HEK293T (cell line): ENCODE results near the gene FAM200B.

Experiments used
- CTCF ChIA-PET: fragments of 350-600 bp; formaldehyde crosslinking; extraction: SDS; loops from one replicate; lab custom pipeline; 2021; ENCODE audit warnings: antibody characterized with exemption, inconsistent platforms; lab: Yijun Ruan, JAX
- POLR2A ChIA-PET: fragments of 350-600 bp; formaldehyde crosslinking; extraction: SDS; loops from one replicate; lab custom pipeline; 2020; ENCODE audit warnings: antibody characterized with exemption, inconsistent platforms; lab: Yijun Ruan, JAX
- DNase-seq: peaks from one replicate; pipeline ENCODE4 v3.0.0; 2012; ENCODE audit warnings: mixed read lengths; ENCODE audit errors: extremely low spot score
- ARNT ChIP-seq: fragments of 450-650 bp; IDR thresholded peaks from 2 replicates; pipeline ENCODE4 v1.6.1; 2017; ENCODE audit warnings: mild to moderate bottlenecking
- BHLHE40 ChIP-seq: fragments of 450-650 bp; IDR thresholded peaks from 2 replicates; pipeline ENCODE4 v1.6.1; 2016; ENCODE audit warnings: mild to moderate bottlenecking, moderate library complexity, borderline replicate concordance
- CTBP1 ChIP-seq: fragments of 450-650 bp; IDR thresholded peaks from 2 replicates; pipeline ENCODE4 v1.6.1; 2016; ENCODE audit warnings: borderline replicate concordance
- ELF4 ChIP-seq: fragments of 450-650 bp; IDR thresholded peaks from 2 replicates; pipeline ENCODE4 v1.6.1; 2017; ENCODE audit warnings: antibody characterized with exemption
- FOXA1 ChIP-seq: fragments of 450-650 bp; IDR thresholded peaks from 2 replicates; pipeline ENCODE4 v1.6.1; 2016; ENCODE audit warnings: mild to moderate bottlenecking
- FOXK2 ChIP-seq: fragments of 450-650 bp; IDR thresholded peaks from 2 replicates; pipeline ENCODE4 v1.6.1; 2016; ENCODE audit warnings: mild to moderate bottlenecking
- FOXM1 ChIP-seq: fragments of 450-650 bp; IDR thresholded peaks from 2 replicates; pipeline ENCODE4 v1.6.1; 2017; ENCODE audit warnings: mild to moderate bottlenecking, borderline replicate concordance
- HDGF ChIP-seq: fragments of 450-650 bp; IDR thresholded peaks from 2 replicates; pipeline ENCODE4 v1.6.1; 2017; ENCODE audit warnings: antibody characterized with exemption, borderline replicate concordance
- L3MBTL2 ChIP-seq: fragments of 450-650 bp; conservative IDR thresholded peaks from 2 replicates; pipeline ENCODE4 v1.6.1; 2016; ENCODE audit warnings: mild to moderate bottlenecking
- LEF1 ChIP-seq: fragments of 450-650 bp; IDR thresholded peaks from 2 replicates; pipeline ENCODE4 v1.6.1; 2017; ENCODE audit warnings: mild to moderate bottlenecking, borderline replicate concordance
- NFRKB ChIP-seq: fragments of 450-650 bp; IDR thresholded peaks from 2 replicates; pipeline ENCODE4 v1.6.1; 2016; ENCODE audit warnings: mild to moderate bottlenecking, moderate library complexity
- PKNOX1 ChIP-seq: fragments of 450-650 bp; IDR thresholded peaks from 2 replicates; pipeline ENCODE4 v1.6.1; 2016
- SP1 ChIP-seq: fragments of 450-650 bp; IDR thresholded peaks from 2 replicates; pipeline ENCODE4 v1.6.1; 2017
- SUZ12 ChIP-seq: fragments of 450-650 bp; IDR thresholded peaks from 2 replicates; pipeline ENCODE4 v1.6.1; 2016; ENCODE audit warnings: mild to moderate bottlenecking
- TARDBP ChIP-seq: fragments of 450-650 bp; IDR thresholded peaks from 2 replicates; pipeline ENCODE4 v1.6.1; 2016
- ZNF384 ChIP-seq: fragments of 450-650 bp; IDR thresholded peaks from 2 replicates; pipeline ENCODE4 v1.6.1; 2016

The FAM200B gene

DNA sequence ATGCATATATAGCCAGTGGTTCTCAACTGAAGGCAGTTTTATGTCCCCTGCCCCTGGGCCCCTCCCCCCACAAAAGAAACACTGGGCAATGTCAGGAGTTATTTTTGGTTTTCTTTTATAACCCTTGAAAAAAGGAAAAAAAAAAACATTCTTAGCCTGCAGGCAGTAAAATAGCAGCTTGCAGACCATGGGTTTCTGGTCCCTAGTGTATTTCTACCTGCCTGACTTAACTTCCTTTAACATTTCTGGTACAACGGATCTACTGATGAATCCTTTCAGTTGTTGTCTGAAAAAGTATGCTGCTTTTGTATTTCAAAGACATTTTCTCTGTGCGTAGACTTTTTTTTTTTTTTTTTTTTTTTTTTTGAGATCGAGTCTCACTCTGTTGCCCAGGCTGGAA is 11.1 kb upstream of the FAM200B start:
- POLR2A ChIA-PET, result interaction anchor here (1.4 kb wide), 1 partner anchor 11 kb away, joined by 5 read pairs; the partner anchor contains the start of gene FAM200B

DNA sequence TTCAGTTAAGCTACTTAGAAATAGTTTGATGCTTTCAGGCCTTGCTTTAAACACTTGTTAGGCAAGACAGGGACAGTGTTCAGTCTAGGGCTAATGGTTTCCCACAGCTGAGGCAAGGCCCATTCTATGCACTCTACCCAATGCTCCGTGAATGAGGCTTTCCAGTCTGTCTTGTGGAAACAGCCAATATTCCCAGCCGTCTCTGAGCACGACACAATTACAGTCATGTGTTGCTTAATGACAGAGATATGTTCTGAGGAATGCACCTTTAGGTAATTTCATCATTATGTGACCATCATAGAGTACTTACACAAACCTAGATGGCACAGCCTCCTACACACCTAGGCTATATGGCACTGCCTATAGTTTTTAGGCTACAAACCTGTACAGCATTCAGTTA is 9.5 kb upstream of the FAM200B start:
- DNase-seq, result no peak
- ChIA-PET POLR2A (no interaction called here), CTCF (no interaction called here)
- no peak for TF ChIP-seq FOXM1
- TF ChIP-seq SP1, result no peak
- TF ChIP-seq L3MBTL2, result no peak
- no peak for TF ChIP-seq BHLHE40
- TF ChIP-seq ELF4, result no peak
- no peak for TF ChIP-seq HDGF
- TF ChIP-seq FOXK2, result no peak
- no peak for TF ChIP-seq LEF1
- no peak for TF ChIP-seq ZNF384
- TF ChIP-seq FOXA1, result no peak
- TF ChIP-seq CTBP1, result no peak
- no peak for TF ChIP-seq PKNOX1
- no peak for TF ChIP-seq ARNT
- TF ChIP-seq SUZ12, result no peak
- TF ChIP-seq NFRKB, result no peak
- TF ChIP-seq TARDBP, result no peak

More for the DNA sequence above, 11.1 kb upstream of the FAM200B start:
- CTCF ChIA-PET, result no interaction called here
- no peak for TF ChIP-seq CTBP1
- no peak for TF ChIP-seq PKNOX1
- no peak for TF ChIP-seq HDGF
- no peak for TF ChIP-seq FOXA1
- TF ChIP-seq ZNF384, result no peak
- no peak for TF ChIP-seq L3MBTL2
- no peak for TF ChIP-seq ARNT
- DNase-seq, result no peak

- TF ChIP-seq TARDBP (no peak), FOXM1 (no peak), HDGF (no peak)
- ChIA-PET POLR2A (no interaction called here), CTCF (interaction anchor here (0.6 kb wide), 1 partner anchor 16 kb away, joined by 3 read pairs; no protein-coding TSS in a partner anchor)
- DNase-seq, result no peak
Observed at GRCh38 chr4:15673337-15673736, 8.3 kb upstream of the FAM200B start.

- TF ChIP-seq HDGF, result no peak
- no peak for TF ChIP-seq ELF4
- TF ChIP-seq FOXM1, result no peak
- TF ChIP-seq ZNF384, result no peak
- no peak for TF ChIP-seq SP1
- no peak for TF ChIP-seq NFRKB
- TF ChIP-seq ARNT, result no peak
- no peak for TF ChIP-seq LEF1
- TF ChIP-seq FOXA1, result no peak
- no peak for TF ChIP-seq BHLHE40
- TF ChIP-seq L3MBTL2, result no peak
- TF ChIP-seq PKNOX1, result no peak
- TF ChIP-seq SUZ12, result no peak
- TF ChIP-seq TARDBP, result no peak
- ChIA-PET POLR2A (no interaction called here), CTCF (no interaction called here)
- no peak for DNase-seq
Observed at GRCh38 chr4:15674046-15674445, 7.6 kb upstream of the FAM200B start.

- POLR2A ChIA-PET, result interaction anchor here (1.4 kb wide), 1 partner anchor 196 kb away, joined by 3 read pairs; no protein-coding TSS in a partner anchor
- DNase-seq, result no peak
- no peak for TF ChIP-seq TARDBP
- no peak for TF ChIP-seq HDGF
- TF ChIP-seq ELF4, result no peak
- no peak for TF ChIP-seq NFRKB
- TF ChIP-seq BHLHE40, result no peak
- TF ChIP-seq PKNOX1, result no peak
- TF ChIP-seq ARNT, result no peak
- no peak for TF ChIP-seq FOXM1
- TF ChIP-seq FOXK2, result no peak
- TF ChIP-seq FOXA1, result no peak
- TF ChIP-seq SUZ12, result no peak
- TF ChIP-seq L3MBTL2, result no peak
- no peak for TF ChIP-seq SP1
- no peak for TF ChIP-seq CTBP1
- TF ChIP-seq ZNF384, result no peak
- no peak for TF ChIP-seq LEF1
- CTCF ChIA-PET, result no interaction called here
Observed at GRCh38 chr4:15674926-15675325, 6.7 kb upstream of the FAM200B start.

GRCh38 chr4:15675356-15675755 is 6.3 kb upstream of the FAM200B start:
- ChIA-PET CTCF (interaction anchor here (0.7 kb wide), 2 partner anchors 34 to 323 kb away, joined by 3 to 11 read pairs; no protein-coding TSS in a partner anchor), POLR2A (interaction anchor here (1.4 kb wide), 1 partner anchor 196 kb away, joined by 3 read pairs; no protein-coding TSS in a partner anchor)
- TF ChIP-seq ZNF384 (peak; percentile 63; the same call in 1 of the 2 replicates), LEF1 (no peak)
- DNase-seq, result no peak
